Liver (tissue), 3 donors: ENCODE data around the gene SUN2.

Experiments used
- GABPA ChIP-seq, 2 donors: IDR thresholded peaks in 1 of 2; conservative IDR thresholded peaks in 1 of 2; 2 replicates each; pipeline ENCODE4 v1.6.1; 2016; ENCODE audit warnings: antibody characterized with exemption in 2 of 2, mild to moderate bottlenecking in 1 of 2, moderate library complexity in 1 of 2
- JUND ChIP-seq, 2 donors: IDR thresholded peaks; 2 replicates each; pipeline ENCODE4 v1.6.1; 2016; ENCODE audit warnings: antibody characterized with exemption in 2 of 2
- RAD21 ChIP-seq, 2 donors: IDR thresholded peaks; 2 replicates each; pipeline ENCODE4 v1.6.1; 2016; ENCODE audit warnings: antibody characterized with exemption in 2 of 2, mild to moderate bottlenecking in 2 of 2
- RXRA ChIP-seq, 2 donors: IDR thresholded peaks; 2 replicates each; pipeline ENCODE4 v1.6.1; 2017 to 2018; ENCODE audit warnings: antibody characterized with exemption in 2 of 2, mild to moderate bottlenecking in 1 of 2
- TF ChIP-seq, protein P1 (sequence below): fragments of 150-350 bp; IDR thresholded peaks from 2 replicates; pipeline ENCODE4 v1.5.1; 2017; ENCODE audit warnings: improper control_type of control experiment, low read depth, low read length; ENCODE audit not compliant: missing input control
- donor health status: healthy.
- donor health status: healthy.

DNA sequence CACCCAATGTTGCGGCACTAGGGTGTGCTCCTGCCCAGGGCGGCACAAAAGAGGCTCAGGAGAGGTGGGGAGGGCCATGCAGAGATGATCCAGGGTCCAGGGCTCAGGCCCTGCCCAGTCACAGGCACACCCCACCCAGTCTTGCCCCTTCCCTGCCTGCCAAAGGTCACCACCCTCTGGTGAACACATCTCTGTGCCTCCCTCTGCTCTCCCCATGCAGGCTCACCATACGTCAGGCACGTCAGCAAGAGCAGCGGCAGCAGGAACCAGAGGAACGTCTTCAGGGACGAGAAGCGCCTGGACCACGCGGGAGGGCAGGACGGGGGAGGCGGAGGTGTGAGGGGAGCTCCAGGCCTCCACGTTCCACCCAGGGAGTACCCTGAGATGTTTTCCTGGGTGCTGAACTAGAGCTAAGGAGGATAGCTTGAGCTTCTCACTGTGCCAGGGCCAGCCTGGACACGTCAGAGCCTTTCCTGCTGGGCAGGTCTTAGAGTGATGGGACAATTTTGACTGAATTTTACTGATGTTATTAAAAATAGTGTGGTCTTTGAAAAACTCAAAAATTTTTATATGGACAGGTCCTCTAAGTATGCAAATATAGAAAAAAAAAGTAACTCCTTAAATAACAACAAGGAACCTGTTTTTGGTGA is 7.2 kb downstream of the SUN2 start:
- TF ChIP-seq, protein P1, sequence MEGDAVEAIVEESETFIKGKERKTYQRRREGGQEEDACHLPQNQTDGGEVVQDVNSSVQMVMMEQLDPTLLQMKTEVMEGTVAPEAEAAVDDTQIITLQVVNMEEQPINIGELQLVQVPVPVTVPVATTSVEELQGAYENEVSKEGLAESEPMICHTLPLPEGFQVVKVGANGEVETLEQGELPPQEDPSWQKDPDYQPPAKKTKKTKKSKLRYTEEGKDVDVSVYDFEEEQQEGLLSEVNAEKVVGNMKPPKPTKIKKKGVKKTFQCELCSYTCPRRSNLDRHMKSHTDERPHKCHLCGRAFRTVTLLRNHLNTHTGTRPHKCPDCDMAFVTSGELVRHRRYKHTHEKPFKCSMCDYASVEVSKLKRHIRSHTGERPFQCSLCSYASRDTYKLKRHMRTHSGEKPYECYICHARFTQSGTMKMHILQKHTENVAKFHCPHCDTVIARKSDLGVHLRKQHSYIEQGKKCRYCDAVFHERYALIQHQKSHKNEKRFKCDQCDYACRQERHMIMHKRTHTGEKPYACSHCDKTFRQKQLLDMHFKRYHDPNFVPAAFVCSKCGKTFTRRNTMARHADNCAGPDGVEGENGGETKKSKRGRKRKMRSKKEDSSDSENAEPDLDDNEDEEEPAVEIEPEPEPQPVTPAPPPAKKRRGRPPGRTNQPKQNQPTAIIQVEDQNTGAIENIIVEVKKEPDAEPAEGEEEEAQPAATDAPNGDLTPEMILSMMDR, result no peak
- no peak for TF ChIP-seq JUND (IDR thresholded peaks at IDR 0.05)
- no peak for TF ChIP-seq RXRA (IDR thresholded peaks at IDR 0.05)
- no peak for TF ChIP-seq RAD21 (IDR thresholded peaks at IDR 0.05)
- TF ChIP-seq GABPA (IDR thresholded peaks at IDR 0.05 in 1 of 2, conservative IDR thresholded peaks at IDR 0.05 in 1 of 2), result no peak
